HUES6 (cell line): ENCODE results near the gene NPDC1.
A peak's percentile ranks its signal among the peaks of the same experiment; 100 is the strongest.

ENCODE experiments used
- H3K27ac ChIP-seq: 2 replicates; pipeline ENCODE4 v1.7.0; 2013; ENCODE audit warnings: low read depth, mild to moderate bottlenecking, low read length, inconsistent platforms
- H3K27me3 ChIP-seq: 2 replicates; pipeline ENCODE4 v1.6.1; 2013; ENCODE audit warnings: low read length; ENCODE audit not compliant: control insufficient read depth, insufficient read depth
- H3K36me3 ChIP-seq: 2 replicates; pipeline ENCODE4 v1.6.1; 2013; ENCODE audit warnings: low read length; ENCODE audit not compliant: control insufficient read depth, insufficient read depth
- H3K4me1 ChIP-seq: 2 replicates; pipeline ENCODE4 v1.6.1; 2013; ENCODE audit warnings: low read length; ENCODE audit not compliant: control insufficient read depth, insufficient read depth
- H3K4me3 ChIP-seq: 2 replicates; pipeline ENCODE4 v1.5.1; 2013; ENCODE audit warnings: low read depth, low read length
- H3K9ac ChIP-seq: one replicate; pipeline ENCODE4 v1.6.1; 2013; ENCODE audit warnings: mild to moderate bottlenecking, low read length
- H3K9me3 ChIP-seq: 2 replicates; pipeline ENCODE4 v1.6.1; 2013; ENCODE audit warnings: low read depth, low read length; ENCODE audit not compliant: control insufficient read depth, insufficient read depth

NPDC1 gene

DNA sequence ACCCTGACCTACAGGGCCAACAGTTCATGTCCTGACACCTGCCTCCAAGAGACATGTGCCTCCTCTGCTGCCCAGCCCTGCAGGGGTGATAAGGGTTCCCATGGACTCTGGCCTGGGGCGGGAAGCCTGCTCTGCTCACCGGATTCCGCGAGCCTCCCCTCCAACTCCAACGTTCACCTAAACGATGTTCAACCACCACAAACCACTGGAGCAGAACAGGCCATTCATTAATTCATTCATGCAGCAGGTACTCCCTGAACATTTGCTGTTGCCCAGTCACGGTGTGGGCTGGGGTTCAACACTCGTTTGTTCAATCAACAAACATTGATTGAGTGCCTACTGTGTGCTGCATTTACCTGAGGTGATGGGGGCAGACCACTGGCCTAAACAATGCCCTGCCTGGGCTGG, 28.0 kb upstream of the NPDC1 start:
- H3K9me3 ChIP-seq = no peaks in the 10 kb centered on the region
- no peaks in the 10 kb centered on the region for H3K36me3 ChIP-seq
- H3K27me3 ChIP-seq = peaks cover 30% of the 10 kb centered on the region
- H3K4me3 ChIP-seq = no peak overlapping the region
- H3K27ac ChIP-seq = no peak overlapping the region
- no peak overlapping the region for H3K9ac ChIP-seq
- H3K4me1 ChIP-seq = peaks cover 35% of the 10 kb centered on the region

- Histone ChIP-seq H3K9me3 (no peaks in the 10 kb centered on the region), H3K27me3 (peaks cover 11% of the 10 kb centered on the region; the same call in 1 of the 2 replicates), H3K27ac (no peak overlapping the region), H3K36me3 (peaks cover 3% of the 10 kb centered on the region), H3K9ac (no peak overlapping the region), H3K4me1 (peaks cover 34% of the 10 kb centered on the region), H3K4me3 (peak overlapping the region; percentile 80)
Measured at GRCh38 chr9:137071282-137071681, 25.3 kb upstream of the NPDC1 start.

- Histone ChIP-seq H3K27me3 (peaks cover 11% of the 10 kb centered on the region; the same call in 1 of the 2 replicates), H3K4me3 (peak overlapping the region; percentile 80), H3K36me3 (peaks cover 7% of the 10 kb centered on the region), H3K4me1 (peaks cover 34% of the 10 kb centered on the region), H3K27ac (no peak overlapping the region), H3K9ac (no peak overlapping the region), H3K9me3 (no peaks in the 10 kb centered on the region)
Measured at GRCh38 chr9:137070906-137071275, 24.9 kb upstream of the NPDC1 start.

DNA sequence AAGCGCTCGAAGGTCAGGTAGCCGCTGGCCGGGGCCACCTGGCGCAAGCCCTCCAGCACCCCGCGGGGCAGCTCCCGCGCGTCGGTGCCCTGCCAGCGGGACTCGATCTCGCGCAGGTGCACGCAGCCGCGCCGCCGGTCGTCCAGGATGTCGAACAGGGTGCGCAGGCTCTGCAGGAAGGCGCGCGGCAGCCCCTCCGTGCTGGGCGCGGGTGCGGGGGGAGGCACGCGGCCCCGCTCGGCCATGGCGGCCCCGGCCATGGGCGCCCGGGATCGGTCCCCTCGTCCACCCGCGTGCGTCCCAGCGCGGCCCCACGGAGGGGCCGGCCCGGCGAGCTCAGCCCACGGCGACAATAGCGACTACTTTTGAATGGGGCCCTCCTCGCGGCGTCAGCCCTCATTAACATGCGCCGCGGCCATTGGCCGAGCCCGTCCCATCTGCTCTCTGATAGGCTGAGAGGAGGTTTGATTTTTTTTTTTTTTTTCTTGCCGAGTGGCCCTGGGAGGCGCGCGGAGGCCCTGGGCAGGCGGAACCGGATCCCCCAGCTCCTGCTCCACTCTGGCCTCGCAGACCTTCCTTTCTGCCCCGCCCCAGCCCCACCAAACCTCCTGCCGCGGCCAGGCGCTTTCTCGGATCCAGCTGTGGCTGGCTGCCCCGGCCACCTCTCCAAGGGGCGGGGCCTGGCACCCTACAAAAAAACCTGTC, 24.4 kb upstream of the NPDC1 start, which contains the start of gene SAPCD2:
Gene SAPCD2 (minus strand): TSS at position 357 of the 705 bp plus-strand sequence. CDS start 97 bp downstream, at position 260.
- peaks cover 33% of the 10 kb centered on the region for H3K4me1 ChIP-seq
- peaks cover 11% of the 10 kb centered on the region; the same call in 1 of the 2 replicates for H3K27me3 ChIP-seq
- H3K36me3 ChIP-seq = peaks cover 12% of the 10 kb centered on the region
- no peaks in the 10 kb centered on the region for H3K9me3 ChIP-seq
- H3K27ac ChIP-seq = no peak within 1 kb of the TSS
- peak within 1 kb of the TSS; percentile 80 for H3K4me3 ChIP-seq
- H3K9ac ChIP-seq = peak within 1 kb of the TSS; percentile 69

DNA sequence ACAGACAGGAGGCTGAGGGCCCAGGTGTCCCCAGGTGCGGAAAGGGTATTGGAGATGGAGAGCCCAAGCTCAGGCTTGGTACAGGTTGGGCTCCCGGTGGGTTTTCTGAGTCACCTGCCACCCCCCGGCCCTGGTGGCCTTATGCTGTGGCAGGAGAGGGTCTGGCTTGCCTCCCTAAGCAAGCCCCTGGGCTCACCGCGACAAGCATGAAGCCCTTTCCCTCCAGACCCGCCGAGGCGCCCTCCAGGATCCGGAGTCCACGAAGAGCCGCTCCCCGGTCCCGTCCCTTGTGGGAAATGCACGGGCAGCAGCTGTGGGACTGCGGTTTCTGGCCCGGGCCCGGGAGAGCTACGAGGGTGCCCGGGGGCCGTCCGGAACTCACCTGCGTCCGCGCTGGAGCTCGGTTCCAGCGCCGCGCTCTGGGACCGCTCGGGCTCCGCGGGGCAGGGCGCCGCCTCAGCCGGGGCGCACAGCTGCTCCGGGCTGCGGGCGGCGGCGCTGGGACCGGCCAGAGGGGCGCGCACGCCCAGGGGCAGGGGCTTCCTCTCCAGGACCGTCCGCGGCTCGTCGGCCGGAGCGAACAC, 23.6 kb upstream of the NPDC1 start:
- Histone ChIP-seq H3K9ac (peak overlapping the region; percentile 69), H3K27ac (no peak overlapping the region), H3K9me3 (no peaks in the 10 kb centered on the region), H3K36me3 (peaks cover 18% of the 10 kb centered on the region), H3K4me1 (peaks cover 25% of the 10 kb centered on the region), H3K4me3 (peak overlapping the region; percentile 80), H3K27me3 (peaks cover 11% of the 10 kb centered on the region; the same call in 1 of the 2 replicates)

GRCh38 chr9:137068539-137069507, 22.8 kb upstream of the NPDC1 start:
- Histone ChIP-seq H3K9me3 (no peaks in the 10 kb centered on the region), H3K27ac (no peak overlapping the region), H3K9ac (no peak overlapping the region), H3K4me3 (peak overlapping the region; percentile 80), H3K27me3 (peaks cover 11% of the 10 kb centered on the region; the same call in 1 of the 2 replicates), H3K4me1 (peaks cover 26% of the 10 kb centered on the region), H3K36me3 (peaks cover 23% of the 10 kb centered on the region)

- peak overlapping the region; percentile 80 for H3K4me3 ChIP-seq
- no peak overlapping the region for H3K27ac ChIP-seq
- H3K4me1 ChIP-seq = peaks cover 28% of the 10 kb centered on the region
- no peaks in the 10 kb centered on the region for H3K9me3 ChIP-seq
- H3K27me3 ChIP-seq = peaks cover 11% of the 10 kb centered on the region; the same call in 1 of the 2 replicates
- no peak overlapping the region for H3K9ac ChIP-seq
- peaks cover 23% of the 10 kb centered on the region for H3K36me3 ChIP-seq
Measured at GRCh38 chr9:137067860-137068538, 22.0 kb upstream of the NPDC1 start.

DNA sequence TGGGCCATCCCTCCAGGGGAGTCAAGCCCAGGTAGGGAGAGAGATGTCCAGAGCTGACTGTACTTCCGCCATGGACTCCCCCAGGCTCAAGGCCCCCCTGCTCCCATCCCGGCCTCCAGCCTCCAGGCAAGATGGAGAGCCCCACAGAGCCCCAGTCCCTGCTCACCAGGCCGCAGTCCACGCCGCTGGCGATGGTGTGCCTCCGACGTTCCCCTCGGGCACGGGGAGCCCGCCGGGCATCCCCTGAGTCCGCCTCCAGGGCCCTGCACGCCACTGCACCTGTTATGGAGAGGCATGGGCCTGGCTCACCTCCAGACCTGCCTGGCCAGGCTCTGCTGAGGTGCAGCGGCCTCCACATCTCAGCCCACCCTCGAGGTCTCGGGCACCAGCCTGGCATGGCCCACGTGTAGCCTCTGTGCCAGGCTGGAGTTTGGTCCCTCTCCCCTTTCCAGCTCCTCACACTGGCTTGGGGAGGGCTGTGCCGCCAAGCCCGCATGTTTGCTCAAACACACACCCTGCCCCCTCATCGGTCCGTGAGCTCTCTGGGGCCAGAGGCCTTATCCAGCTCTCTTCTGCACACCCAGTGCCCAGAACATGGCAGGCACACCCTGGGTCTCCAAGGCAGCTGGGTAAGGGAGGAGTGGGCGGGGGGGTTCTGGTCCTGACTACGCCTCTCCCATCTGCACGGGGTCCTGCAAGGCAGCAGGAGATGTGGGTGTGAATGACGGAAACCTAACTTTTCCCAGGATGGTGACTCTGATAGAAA, 20.3 kb upstream of the NPDC1 start:
- Histone ChIP-seq H3K4me1 (peaks cover 27% of the 10 kb centered on the region), H3K4me3 (no peak overlapping the region), H3K27ac (no peak overlapping the region), H3K36me3 (peaks cover 23% of the 10 kb centered on the region), H3K9me3 (no peaks in the 10 kb centered on the region), H3K27me3 (peaks cover 11% of the 10 kb centered on the region; the same call in 1 of the 2 replicates), H3K9ac (no peak overlapping the region)

GRCh38 chr9:137065336-137065967, 19.5 kb upstream of the NPDC1 start:
- Histone ChIP-seq H3K4me3 (no peak overlapping the region), H3K27me3 (peaks cover 11% of the 10 kb centered on the region; the same call in 1 of the 2 replicates), H3K36me3 (peaks cover 23% of the 10 kb centered on the region), H3K9ac (no peak overlapping the region), H3K9me3 (no peaks in the 10 kb centered on the region), H3K4me1 (peaks cover 20% of the 10 kb centered on the region), H3K27ac (no peak overlapping the region)
